Astrocyte of the spinal cord (primary cell): Measurements from ENCODE around the gene HOXD8.

ENCODE experiments used
- DNase-seq: peaks from one replicate; pipeline ENCODE4 v3.0.0; 2011; ENCODE audit warnings: low read depth, low spot score
- H3K4me3 ChIP-seq: 2 replicates; pipeline ENCODE4 v1.5.1; 2011; ENCODE audit warnings: low read depth, mild to moderate bottlenecking, low read length, moderate library complexity
- CTCF ChIP-seq: IDR thresholded peaks from 2 replicates; pipeline ENCODE4 v1.5.1; 2012; ENCODE audit warnings: low read depth, mild to moderate bottlenecking, low read length, inconsistent platforms
- in situ Hi-C: cut with HindIII; loops from 2 replicates; pipeline ENCODE4 v1.10.0; 2017; ENCODE audit warnings: low sequenced_read_pairs

The HOXD8 gene

DNA sequence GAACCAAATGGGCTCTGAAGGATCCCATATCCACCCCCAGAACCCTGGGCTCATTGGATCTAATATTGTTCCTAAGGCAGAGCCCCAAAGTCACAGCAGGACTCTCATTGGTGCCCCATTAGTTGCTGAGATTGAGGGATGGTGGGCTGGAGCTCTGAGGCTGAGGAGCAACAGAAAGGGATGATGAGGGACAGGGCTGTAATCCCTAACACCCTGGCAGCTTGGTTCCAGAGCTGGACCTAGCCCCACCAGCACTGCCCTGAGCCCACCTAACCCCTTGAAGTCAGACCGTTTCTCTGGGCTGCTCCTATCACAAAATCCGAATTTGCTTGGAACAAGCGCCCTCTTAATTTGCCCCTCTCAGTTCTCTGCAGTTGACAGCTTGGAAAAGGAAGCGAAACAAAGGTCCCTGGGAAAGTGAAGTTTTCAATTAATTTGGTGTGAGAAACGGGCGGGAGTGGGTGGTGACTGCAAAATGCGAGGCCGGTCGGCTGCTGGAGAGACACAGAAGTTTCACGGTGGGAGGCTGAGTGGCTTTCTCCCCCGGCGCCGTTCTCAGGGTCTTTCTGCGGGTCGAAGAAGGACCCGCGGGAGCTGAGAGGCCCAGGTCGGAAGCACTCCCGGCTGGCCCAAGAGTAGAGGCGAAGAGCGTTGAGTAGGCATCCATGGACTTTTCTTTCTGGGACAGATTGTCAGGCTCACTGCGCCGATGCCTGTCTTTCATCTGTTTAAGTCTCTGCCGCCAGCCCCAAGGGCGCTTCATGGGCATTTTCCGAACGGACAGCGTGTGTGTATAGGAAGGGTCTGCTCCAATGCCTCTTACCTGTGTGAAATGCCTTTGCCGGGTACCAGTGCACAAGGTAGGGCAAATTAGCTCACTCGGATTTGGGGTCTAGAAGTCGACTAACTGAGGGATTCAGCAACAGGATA lies 37.9 kb upstream of the HOXD8 start:
- no peak overlapping the region for H3K4me3 ChIP-seq
- no peak for DNase-seq
- in situ Hi-C loops = no loop called here
- no peak for TF ChIP-seq CTCF

DNA sequence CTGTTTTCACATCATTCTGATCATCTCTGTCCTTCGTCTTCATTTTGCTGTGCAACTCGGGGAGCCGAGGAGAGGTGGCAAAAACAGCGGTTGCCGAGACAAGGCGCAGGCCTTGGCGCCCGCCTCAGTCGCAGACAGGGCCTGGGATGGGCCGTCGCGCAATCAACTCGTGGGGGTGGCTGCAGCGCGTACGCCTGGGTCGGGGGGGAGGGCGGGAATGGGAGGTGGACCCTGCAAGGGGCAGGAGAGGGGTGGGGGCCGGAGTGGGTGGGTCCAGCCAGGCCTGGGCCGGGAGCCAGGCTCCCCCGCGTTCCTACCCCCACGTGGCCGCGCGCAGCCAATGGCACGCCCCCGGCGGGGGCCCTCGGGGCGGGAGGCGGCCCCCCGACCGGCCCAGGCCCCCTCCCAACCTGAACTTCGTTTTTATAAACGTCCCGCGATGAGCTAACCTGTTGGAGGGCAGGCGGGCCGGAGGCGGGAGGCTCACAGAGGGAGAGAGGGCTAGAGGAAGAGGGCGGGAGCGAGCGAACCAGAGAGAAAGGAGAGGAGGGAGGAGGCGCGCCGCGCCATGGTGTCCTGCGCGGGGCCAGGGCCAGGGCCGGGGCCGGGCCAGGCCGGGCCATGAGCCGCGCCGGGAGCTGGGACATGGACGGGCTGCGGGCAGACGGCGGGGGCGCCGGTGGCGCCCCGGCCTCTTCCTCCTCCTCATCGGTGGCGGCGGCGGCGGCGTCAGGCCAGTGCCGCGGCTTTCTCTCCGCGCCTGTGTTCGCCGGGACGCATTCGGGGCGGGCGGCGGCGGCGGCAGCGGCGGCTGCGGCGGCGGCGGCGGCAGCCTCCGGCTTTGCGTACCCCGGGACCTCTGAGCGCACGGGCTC lies 37.0 kb upstream of the HOXD8 start, which contains the start of gene HOXD13:
Gene HOXD13, plus strand, starts transcription at position 452 of the 875 bp plus-strand sequence. Its CDS starts 170 bp downstream, at position 622.
- no peak for TF ChIP-seq CTCF
- H3K4me3 ChIP-seq = no peak within 1 kb of the TSS
- no peak for DNase-seq
- in situ Hi-C loops = no loop called here

- in situ Hi-C loops = no loop called here
- no peak for TF ChIP-seq CTCF
- DNase-seq = no peak
- no peak overlapping the region for H3K4me3 ChIP-seq
Measured at GRCh38 chr2:176093145-176093897, 36.2 kb upstream of the HOXD8 start.

DNA sequence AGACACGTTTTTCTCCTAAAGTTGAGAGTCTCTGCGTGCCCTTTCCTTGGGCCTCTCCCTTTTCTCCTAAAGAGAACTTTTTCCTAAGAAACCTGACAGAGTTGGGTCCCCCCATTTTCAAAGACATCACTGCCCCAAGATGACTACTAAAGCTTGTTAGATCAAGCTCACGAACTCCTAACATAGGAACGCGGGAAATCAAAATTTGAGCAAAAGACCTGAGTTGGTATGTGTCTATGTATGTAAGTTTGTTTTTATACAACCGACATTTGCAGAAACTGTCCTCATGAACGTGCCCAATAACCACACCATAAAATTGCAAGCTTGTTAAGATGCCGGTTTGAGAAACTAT lies 35.6 kb upstream of the HOXD8 start:
- in situ Hi-C loops = no loop called here
- no peak for TF ChIP-seq CTCF
- no peak for DNase-seq
- no peak overlapping the region for H3K4me3 ChIP-seq

DNA sequence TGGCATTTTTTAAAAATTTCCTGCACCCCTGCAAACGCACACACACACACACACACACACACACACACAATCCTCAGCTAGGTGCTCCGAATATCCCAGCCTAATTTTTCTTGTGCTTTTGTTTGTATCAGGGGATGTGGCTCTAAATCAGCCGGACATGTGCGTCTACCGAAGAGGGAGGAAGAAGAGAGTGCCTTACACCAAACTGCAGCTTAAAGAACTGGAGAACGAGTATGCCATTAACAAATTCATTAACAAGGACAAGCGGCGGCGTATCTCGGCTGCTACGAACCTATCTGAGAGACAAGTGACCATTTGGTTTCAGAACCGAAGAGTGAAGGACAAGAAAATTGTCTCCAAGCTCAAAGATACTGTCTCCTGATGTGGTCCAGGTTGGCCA lies 35.2 kb upstream of the HOXD8 start:
- in situ Hi-C loops = no loop called here
- H3K4me3 ChIP-seq = no peak overlapping the region
- TF ChIP-seq CTCF = no peak
- DNase-seq = no peak

- DNase-seq = no peak
- TF ChIP-seq CTCF = no peak
- no peak overlapping the region for H3K4me3 ChIP-seq
- in situ Hi-C loops = no loop called here
Measured at GRCh38 chr2:176095421-176095820, 34.1 kb upstream of the HOXD8 start.
